IPS DF 19.7 (cell line): Measurements from ENCODE around the gene SPHK1.

Experiments used
- DNase-seq: peaks from one replicate; pipeline ENCODE4 v3.0.0-alpha.2; 2013; ENCODE audit warnings: low read depth, low spot score

The SPHK1 gene

GRCh38 chr17:76432712-76433336 lies 48.4 kb downstream of the SPHK1 start:
- no peak for DNase-seq

- no peak for DNase-seq
Observed at GRCh38 chr17:76433693-76434092, 49.3 kb downstream of the SPHK1 start.

DNA sequence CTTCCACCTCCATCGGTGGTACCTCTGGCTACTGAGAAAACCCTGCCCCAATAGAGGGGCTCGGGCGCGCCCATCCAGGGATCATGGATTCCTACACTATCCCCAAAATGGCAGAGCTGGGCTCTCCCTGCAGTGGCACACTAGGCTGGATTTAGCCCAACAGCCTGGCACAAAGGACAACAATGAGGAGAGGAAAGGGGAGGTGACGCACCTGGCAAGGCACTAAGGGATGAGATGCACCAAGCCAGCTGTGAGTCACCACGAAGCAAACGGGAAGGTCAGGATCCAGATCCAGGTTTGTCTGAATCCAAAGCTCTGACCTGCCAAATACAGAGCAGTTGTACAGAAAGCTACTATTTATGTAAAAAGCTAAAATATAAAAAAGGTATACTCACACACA lies 50.5 kb downstream of the SPHK1 start:
- no peak for DNase-seq

DNA sequence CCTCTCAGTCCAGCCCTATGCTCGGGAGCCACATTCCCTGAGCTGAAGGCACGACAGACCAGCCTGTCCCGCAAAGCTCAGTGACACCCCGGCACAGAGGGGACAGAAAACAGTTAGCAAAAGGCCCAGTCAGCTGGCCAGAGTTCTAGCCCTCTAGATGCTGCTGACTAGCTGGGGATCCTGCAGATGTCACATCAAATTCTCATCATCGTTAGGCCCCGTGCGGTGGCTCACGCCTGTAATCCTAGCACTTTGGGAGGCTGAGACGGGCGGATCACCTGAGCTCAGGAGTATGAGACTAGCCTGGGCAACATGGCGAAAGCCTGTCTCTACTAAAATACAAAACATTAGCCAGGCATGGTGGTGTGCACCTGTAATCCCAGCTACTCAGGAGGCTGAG lies 51.3 kb downstream of the SPHK1 start:
- no peak for DNase-seq
